Measurements from ENCODE around the gene TIMM8B.
"Not testable (repeated sequence)": the region's sequence is repeated elsewhere in the genome, so short reads cannot be mapped to it uniquely, and the experiment has no call there.

TIMM8B gene, protein sequence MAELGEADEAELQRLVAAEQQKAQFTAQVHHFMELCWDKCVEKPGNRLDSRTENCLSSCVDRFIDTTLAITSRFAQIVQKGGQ

DNA sequence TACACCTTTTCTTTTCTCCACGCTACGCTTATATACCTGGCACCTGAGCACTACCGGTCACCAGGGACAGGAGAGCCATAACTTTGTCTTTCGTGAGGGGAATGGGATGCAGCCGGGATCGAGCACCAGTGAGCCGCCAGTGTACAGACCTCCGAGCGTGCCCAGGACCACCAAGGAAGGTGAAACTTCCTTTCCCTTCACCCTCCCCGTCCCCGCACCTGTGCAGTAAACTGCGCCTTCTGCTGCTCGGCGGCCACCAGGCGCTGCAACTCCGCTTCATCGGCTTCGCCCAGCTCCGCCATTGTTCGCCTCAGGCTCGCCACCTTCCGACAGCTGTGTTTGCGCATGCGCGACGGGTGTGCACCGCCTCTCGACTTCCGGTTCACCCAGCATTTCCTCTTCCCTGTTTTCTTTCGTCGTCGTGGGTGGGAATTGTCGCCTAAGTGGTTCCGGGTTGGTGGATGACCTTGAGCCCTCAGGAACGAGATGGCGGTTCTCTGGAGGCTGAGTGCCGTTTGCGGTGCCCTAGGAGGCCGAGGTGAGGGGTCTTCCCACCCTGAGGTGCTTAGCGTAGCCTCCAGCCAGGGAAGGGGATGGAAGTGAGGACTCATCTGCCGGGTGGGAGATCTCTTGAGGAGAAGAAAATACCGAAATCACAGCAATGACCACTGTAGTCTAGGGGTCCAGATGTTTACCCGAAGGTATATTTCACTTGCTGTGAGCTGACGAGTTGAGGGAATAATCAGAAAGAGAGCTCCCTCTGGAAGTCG lies at the start of gene TIMM8B, which contains the start of gene SDHD:
TIMM8B (minus strand) TSS at position 335 of the 770 bp plus-strand sequence; CDS start at position 302, 33 bp downstream.
SDHD (plus strand) TSS at position 452 of the 770 bp plus-strand sequence; CDS start at position 487, 35 bp downstream.
- DNase-seq = peak; percentile 97

DNA sequence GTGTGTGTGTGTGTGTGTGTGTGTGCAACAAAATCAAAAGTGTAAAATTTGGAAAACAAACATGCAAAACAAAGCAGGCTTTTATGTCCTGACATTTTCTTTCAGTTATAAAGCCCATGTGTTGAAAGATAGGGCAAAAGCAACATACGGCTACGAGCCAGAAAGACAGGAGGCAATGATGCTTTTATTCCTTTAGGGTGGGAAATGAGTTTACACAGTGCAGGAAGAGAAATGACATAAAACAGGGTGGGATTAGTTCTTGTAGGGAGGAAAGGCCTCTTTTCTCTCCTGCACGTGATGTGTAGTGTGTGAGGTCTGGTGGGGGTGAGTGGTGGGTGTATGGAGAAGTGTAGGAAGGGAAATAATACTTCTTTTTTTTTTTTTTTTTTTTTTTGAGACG lies 47.9 kb upstream of the TIMM8B start:
- no peak for DNase-seq

DNA sequence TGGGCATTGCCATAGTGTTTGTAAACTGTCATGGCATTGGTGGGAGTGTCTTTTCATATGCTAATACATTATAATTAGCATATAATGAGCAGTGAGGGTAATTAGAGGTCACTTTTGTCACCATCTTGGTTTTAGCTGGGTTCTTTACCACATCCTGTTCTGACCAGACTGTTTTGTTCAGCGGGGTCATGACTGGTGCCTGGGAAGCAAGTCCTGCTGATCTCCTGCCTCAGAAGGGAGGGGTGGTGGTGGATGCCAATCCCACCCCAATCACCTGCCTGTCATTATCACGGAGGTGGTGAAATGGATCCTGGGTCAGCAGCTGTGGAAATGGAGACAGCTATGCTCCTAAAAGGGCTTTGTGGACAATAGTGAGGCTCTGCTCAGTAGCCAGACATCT lies 46.2 kb upstream of the TIMM8B start:
- no peak for DNase-seq

DNA sequence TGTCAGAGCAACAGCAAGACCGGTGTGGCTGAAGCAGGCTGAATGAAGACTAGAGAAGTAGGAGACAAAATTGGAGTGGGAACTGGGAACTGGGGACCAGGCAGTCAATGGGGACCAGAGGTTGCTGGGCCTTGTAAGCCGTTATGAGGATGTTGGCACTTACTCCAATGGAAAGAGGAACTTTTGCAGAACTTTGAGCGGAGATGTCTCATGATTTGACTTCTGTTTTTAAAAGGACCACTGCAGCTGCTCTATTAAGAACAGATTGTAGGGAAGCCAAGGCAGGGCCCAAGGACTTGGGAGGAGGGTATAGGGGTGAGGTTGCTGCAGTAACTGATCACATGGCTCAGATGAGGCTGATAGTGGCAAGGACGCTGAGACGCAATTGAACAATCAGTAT lies 43.1 kb upstream of the TIMM8B start:
- DNase-seq = no peak

GRCh38 chr11:112128483-112129121 lies 42.0 kb upstream of the TIMM8B start:
- peak; percentile 93 for DNase-seq

DNA sequence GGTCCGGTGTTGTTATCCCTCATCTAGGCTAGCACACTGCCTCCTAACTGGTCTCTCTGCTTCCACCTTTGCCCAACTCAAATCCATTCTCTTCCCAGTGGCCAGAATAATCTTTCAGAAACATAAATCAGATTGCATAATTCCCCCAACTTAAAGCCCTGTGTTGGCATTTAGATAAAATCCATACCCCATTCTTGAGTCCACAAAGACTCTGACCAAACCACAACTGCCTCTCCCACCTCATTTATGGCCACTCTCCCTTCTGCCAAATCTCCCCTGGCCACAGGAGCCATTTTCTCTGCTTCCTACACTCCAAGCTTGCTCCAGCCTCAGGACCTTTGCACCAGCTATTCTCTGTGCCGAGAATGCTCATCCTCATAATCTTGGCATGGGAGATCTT lies 40.5 kb upstream of the TIMM8B start:
- DNase-seq = no peak

GRCh38 chr11:112123129-112123528 lies 36.6 kb upstream of the TIMM8B start:
- DNase-seq = no peak

GRCh38 chr11:112121981-112122615 lies 35.5 kb upstream of the TIMM8B start:
- no peak for DNase-seq

DNA sequence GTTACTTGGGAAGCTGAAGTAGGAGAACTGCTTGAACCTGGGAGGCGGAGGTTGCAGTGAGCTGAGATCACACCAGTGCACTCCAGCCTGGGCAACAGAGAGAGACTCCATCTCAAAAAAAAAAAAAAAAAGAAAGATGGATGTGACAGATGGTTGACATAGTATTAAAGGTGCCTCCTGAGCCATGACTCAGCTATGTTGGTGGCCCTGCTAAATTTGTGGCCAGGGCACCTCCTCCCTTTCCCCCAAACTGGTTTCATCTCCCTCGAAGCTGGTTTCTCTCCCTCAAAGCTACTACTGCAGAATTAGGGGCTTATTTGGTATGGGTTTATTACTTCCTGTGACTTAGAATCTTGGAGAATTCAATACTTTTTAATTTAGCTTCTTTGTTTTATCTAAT lies 31.6 kb upstream of the TIMM8B start:
- DNase-seq = no peak

DNA sequence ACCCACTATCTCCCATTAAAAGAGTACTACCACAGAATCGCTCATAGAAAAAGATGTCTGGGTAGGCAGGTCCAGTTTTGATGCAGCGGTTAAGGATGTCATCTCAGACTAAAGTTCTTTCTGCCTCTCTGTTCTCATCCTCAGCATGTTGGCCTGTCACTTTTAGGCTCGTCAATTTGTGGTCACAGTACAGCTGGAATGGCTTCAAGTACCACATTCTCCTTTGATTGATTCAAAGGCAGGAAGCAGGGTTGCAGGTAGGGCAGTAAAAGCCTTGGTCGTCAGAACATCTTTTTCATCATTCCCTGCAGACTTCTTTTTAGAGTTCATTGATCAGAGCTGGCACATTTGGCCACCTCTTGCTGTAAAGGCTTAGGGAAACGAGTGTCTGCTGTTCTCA lies 28.8 kb upstream of the TIMM8B start:
- no peak for DNase-seq

DNA sequence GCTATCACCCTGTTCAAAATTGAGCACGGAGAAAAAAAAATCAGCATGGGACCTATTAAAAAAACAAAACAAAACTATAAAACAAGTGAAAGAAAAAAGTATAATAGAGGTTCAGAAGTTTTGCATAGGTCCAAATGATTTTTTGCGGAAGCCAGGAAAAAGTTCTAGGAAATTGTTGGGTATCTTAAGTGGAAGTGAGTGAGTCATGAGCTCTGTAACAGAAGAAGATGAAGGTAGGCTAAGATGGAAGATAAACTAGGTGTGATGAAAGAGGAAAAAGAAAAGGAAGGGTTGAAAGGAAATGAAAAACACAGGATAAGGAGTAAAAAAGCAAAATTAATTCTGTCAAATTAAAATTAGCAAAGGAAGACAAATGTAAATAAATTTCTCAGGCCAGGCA lies 27.9 kb upstream of the TIMM8B start:
- DNase-seq = no peak

DNA sequence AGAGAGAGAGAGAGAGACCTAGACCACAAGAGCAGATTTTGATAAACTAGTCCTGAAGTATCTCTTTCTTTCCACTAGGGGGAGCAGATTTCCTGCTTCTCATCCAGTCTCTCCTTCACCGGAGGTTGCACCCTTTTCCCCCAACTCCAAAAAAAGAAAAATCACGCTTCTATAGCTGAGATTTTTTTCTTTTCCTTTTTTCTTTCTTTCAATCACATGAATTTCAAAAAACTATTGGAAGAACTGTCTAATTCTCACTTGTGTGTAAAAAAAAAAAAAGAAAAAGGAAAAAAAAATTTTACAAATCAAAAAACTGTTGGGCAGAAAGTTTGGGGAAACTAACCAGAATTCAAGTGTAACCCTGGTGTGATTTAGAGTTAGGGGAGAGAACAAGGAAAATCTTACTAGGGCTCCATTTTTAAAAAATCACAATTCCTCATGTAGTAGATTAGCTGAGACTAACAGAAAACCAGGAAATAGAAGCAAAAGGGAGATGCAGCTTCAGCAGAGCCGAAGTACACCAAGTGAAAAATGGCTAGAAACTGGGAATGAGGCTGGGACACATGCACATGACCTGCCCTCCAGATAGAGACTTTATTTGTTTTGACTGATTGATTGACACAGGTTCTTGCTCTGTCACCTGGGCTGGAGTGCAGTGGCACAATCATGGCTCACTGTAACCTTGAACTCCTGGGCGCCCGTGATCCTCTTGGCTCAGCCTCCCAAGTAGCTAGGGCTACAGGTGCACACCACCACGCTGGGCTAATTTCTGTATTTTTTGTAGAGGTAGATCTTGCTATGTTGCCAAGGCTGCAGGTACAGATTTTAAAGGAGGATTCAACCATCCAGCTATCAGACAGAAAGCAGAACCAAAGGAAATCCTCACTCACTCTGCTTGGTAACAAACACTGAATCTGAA lies 27.2 kb upstream of the TIMM8B start:
- DNase-seq = peak; percentile 66

DNA sequence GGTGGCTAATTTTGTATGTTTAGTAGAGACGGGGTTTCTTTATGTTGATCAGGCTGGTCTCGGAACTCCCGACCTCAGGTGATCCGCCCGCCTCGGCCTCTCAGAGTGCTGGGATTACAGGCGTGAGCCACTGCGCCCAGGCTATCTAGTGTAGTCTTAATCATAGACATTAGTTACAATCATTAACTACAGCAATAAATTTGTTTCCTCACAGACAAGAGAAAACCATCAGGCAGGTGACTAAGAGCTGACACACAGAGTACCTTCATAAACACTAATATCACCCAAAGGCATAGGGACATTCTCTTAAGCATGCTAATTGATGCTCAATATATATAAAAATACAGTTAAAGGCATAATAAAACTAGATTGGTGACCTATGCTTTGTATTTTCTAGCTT lies 19.5 kb upstream of the TIMM8B start:
- DNase-seq = no peak

GRCh38 chr11:112103446-112103845 lies 16.9 kb upstream of the TIMM8B start:
- no peak for DNase-seq

GRCh38 chr11:112100462-112100861 lies 13.9 kb upstream of the TIMM8B start:
- peak; percentile 17 for DNase-seq

- DNase-seq = no peak
Measured at GRCh38 chr11:112097734-112098528, 11.4 kb upstream of the TIMM8B start.

- DNase-seq = no peak
Measured at GRCh38 chr11:112096194-112096593, 9.6 kb upstream of the TIMM8B start.

GRCh38 chr11:112095302-112095701 lies 8.7 kb upstream of the TIMM8B start:
- DNase-seq = not testable (repeated sequence)

DNA sequence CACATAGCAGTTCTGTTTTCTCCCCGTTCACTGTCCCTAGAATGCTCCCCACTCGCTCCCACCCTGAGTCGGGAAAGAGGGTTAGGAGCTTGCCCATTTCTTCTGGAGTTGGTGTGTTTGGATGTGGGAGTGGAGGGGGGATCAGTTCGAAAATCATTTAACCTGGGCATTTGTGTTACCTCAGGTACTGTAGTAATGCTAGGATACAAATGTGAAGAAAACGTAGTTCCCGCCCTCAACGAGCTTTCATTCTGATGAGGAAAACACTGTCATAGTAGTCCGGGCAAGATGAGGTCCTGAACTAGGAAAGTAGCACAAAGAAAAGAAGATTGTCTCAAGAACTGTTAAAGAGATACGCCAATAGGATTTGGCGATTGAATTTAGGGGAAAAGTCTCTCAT lies 656 bp upstream of the TIMM8B start:
- no peak for DNase-seq

- DNase-seq = peak; percentile 20
Measured at GRCh38 chr11:112085822-112086421, 634 bp downstream of the TIMM8B start.

DNA sequence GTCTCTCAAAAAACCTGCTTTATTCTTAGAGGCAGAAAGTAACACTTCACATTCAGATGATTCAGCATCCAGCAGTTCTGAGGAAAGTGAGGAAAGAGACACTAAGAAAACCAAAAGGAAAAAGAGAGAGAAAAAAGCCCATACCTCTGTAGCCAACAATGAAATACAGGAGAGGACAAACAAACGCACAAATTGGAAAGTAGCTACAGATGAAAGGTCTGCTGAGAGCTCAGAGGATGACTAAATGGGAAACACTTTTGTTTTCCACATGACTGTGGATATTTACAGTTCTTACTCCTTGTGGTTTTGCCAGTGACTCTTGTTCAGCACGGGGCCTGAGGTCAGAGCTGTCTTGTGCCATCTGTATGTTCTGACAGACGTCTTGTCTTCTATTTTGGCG lies 3.8 kb downstream of the TIMM8B start:
- DNase-seq = no peak

Data from fibroblast of skin of right biceps (primary cell).